Measurements from ENCODE around the gene WDR49.
A peak's percentile ranks its signal among the peaks of the same experiment; 100 is the strongest.

DNA sequence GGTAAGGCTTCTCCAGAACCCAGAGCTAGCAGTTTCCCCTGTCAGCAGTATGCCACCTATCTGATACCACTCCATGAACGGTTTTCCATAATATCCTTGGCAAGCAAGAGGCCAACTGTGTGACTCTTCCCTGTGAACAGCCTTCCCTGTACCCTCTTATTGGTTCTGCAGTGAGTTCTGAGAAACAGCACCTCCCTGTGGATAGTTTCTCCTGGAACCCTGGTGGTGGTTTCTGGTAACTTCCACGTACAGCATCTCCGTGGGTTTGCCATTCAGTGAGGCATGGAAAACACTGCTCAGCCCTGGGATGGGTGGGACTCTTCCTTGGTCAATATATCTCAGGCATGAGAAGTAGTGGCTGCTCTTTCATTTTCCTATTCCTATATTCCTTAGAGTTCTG lies 160.5 kb downstream of the WDR49 start:
- TF ChIP-seq, protein P1, sequence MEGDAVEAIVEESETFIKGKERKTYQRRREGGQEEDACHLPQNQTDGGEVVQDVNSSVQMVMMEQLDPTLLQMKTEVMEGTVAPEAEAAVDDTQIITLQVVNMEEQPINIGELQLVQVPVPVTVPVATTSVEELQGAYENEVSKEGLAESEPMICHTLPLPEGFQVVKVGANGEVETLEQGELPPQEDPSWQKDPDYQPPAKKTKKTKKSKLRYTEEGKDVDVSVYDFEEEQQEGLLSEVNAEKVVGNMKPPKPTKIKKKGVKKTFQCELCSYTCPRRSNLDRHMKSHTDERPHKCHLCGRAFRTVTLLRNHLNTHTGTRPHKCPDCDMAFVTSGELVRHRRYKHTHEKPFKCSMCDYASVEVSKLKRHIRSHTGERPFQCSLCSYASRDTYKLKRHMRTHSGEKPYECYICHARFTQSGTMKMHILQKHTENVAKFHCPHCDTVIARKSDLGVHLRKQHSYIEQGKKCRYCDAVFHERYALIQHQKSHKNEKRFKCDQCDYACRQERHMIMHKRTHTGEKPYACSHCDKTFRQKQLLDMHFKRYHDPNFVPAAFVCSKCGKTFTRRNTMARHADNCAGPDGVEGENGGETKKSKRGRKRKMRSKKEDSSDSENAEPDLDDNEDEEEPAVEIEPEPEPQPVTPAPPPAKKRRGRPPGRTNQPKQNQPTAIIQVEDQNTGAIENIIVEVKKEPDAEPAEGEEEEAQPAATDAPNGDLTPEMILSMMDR (IDR thresholded peaks at IDR 0.05; ENCODE audit: low read depth, low read length) = peak; percentile 52
- no peak for TF ChIP-seq EZH2phosphoT487 (IDR thresholded peaks at IDR 0.05; ENCODE audit: low read depth)
